ENCODE results near the gene SPEG. TPM values are rescaled to one million over a fixed set of nuclear protein-coding genes. Genes with fewer than 3 reads are reported as not detected.

SPEG gene
- total and polyA plus RNA-seq, 4 experiments from 2014 or later = 0.15 to 9.0 (median 4.5) TPM

DNA sequence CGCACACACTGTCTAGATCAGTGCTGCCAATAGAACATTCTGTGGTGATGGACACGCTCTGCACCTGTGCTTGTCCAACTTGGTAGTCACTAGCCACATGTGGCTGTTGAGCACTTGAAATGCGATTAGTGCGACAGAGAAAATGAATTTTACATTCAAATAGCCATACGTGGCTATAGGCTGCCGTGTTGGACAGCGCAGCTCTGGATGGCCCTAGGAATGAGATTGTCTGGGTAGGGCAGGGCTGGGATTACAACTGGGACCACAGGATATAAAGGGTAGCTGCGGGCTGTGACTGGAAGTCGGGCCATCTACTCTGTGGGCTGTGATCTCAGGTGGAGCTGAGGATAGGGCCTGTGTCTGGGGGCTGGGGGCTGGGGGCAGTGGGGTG lies 84.9 kb downstream of the SPEG start:
- Histone ChIP-seq H3K27me3 (ENCODE audit: insufficient read depth, low read length) (peaks cover 25% of the 10 kb centered on the region), H3K4me1 (ENCODE audit: insufficient read depth, low read length) (peaks cover 10% of the 10 kb centered on the region), H3K27ac (ENCODE audit: low read depth, low read length) (no peak overlapping the region), H3K36me3 (ENCODE audit: insufficient read depth, low read length) (no peaks in the 10 kb centered on the region), H3K9me3 (ENCODE audit: control insufficient read depth in 1 of 2, low read length in 2 of 2) (no peaks in the 10 kb centered on the region), H3K4me3 (ENCODE audit: low read length in 2 of 2) (no peak overlapping the region)
- no peaks in the 10 kb centered on the region for H3K9me3 Mint-ChIP-seq
- H3K4me1 Mint-ChIP-seq = peaks cover 10 to 19% (median 13%) of the 10 kb centered on the region in 4 donors
- intact Hi-C loops (cut with micrococcal nuclease) = no loop called here
- no peak for DNase-seq
- H3K4me3 Mint-ChIP-seq = no peak overlapping the region
- ChIA-PET POLR2A (ENCODE audit: partially characterized antibody) (no interaction called here), CTCF (ENCODE audit: partially characterized antibody) (interaction anchor here (1.2 to 4.1 kb wide), 6 partner anchors 8 to 60 kb away, joined by 4 to 23 read pairs (median 8); no protein-coding TSS in a partner anchor)
- H3K27me3 Mint-ChIP-seq = peaks cover 68 to 71% of the 10 kb centered on the region in 2 donors
- no peaks in the 10 kb centered on the region for H3K36me3 Mint-ChIP-seq
- H3K27ac Mint-ChIP-seq = no peak overlapping the region

DNA sequence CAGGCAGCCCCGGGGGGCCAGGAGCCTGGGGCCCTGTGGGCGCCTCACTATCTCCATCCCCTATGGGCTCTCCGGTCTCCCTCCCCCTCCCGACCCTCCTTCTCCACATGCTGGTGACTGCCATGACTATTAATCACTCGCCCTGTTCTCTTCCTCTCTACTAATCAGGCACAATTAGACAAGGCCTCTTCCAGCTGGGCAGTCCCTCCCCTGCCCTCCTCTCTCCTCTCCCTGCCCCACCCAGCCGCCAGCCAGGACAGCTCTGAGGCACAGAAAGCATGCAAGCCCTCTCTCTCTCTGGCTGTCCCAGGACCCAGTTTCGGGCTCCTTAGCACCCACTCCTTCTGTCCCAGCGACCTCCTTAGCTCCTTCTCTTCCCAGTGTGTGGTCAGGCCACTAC lies 85.4 kb downstream of the SPEG start:
- Mint-ChIP-seq H3K27me3 (peaks cover 68 to 74% of the 10 kb centered on the region in 2 donors), H3K9me3 (no peaks in the 10 kb centered on the region), H3K36me3 (no peaks in the 10 kb centered on the region), H3K4me3 (no peak overlapping the region), H3K4me1 (peaks cover 10 to 19% (median 13%) of the 10 kb centered on the region in 4 donors), H3K27ac (peak overlapping the region in 1 of 7 donors; percentile 41)
- H3K4me1 ChIP-seq (ENCODE audit: insufficient read depth, low read length) = peaks cover 10% of the 10 kb centered on the region
- intact Hi-C loops (cut with micrococcal nuclease) = no loop called here
- peaks cover 29% of the 10 kb centered on the region for H3K27me3 ChIP-seq (ENCODE audit: insufficient read depth, low read length)
- CTCF ChIA-PET (ENCODE audit: partially characterized antibody) = interaction anchor here (0.9 to 4.1 kb wide), 7 partner anchors 8 to 115 kb away, joined by 3 to 23 read pairs (median 4); no protein-coding TSS in a partner anchor
- H3K4me3 ChIP-seq (ENCODE audit: low read length in 2 of 2) = no peak overlapping the region
- H3K36me3 ChIP-seq (ENCODE audit: insufficient read depth, low read length) = no peaks in the 10 kb centered on the region
- no peaks in the 10 kb centered on the region for H3K9me3 ChIP-seq (ENCODE audit: control insufficient read depth in 1 of 2, low read length in 2 of 2)
- DNase-seq = no peak
- POLR2A ChIA-PET (ENCODE audit: partially characterized antibody) = no interaction called here
- no peak overlapping the region for H3K27ac ChIP-seq (ENCODE audit: low read depth, low read length)

DNA sequence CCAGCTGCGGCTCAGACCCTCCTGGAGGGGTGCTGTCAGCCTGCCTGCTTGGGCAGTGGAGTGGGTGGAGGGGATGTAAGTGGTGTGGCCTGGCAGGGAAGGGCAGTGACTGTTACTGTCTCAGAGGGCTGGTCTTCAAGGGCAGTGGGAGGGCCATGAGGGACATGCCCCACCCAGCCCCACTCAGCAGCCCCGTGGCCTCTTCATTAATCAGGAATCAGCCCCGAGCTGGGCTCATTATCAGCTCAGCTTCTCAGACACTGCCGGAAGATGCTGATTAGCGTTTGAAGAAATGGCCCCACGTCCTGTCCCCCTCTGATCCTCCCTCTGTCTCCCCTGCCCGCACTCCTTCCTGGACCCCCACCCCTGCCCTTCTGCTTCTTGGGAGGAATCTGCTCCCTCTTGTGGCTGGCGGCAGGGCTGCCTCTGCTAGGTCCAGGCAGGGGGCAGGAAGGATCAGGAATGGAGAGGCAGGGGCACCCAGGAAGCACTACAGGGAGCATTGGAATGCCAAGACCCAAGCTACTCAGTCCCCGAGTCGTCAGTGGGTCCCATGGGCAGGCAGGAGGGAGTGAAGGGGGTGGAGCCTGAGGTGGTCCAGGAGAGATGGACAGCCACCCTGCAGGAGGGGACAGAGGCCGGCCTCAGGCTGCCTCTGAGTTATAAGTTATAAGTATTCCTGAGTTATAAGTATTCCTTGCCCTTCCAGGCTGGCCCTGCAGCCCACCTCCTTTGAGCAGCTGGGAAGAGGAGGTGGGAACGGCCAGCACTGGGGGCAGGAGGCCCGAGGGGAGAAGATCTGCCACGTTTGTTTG lies 86.6 kb downstream of the SPEG start:
- intact Hi-C loops (cut with micrococcal nuclease) = no loop called here
- Histone ChIP-seq H3K4me1 (ENCODE audit: insufficient read depth, low read length) (peaks cover 10% of the 10 kb centered on the region), H3K27ac (ENCODE audit: low read depth, low read length) (no peak overlapping the region), H3K27me3 (ENCODE audit: insufficient read depth, low read length) (peaks cover 29% of the 10 kb centered on the region), H3K4me3 (ENCODE audit: low read length in 2 of 2) (no peak overlapping the region), H3K36me3 (ENCODE audit: insufficient read depth, low read length) (no peaks in the 10 kb centered on the region), H3K9me3 (ENCODE audit: control insufficient read depth in 1 of 2, low read length in 2 of 2) (no peaks in the 10 kb centered on the region)
- no peaks in the 10 kb centered on the region for H3K9me3 Mint-ChIP-seq
- peaks cover 10 to 19% (median 12%) of the 10 kb centered on the region in 4 donors for H3K4me1 Mint-ChIP-seq
- H3K27ac Mint-ChIP-seq = peak overlapping the region in 2 of 7 donors; percentile 17 to 54
- no peak for DNase-seq
- peak overlapping the region in 3 of 8 donors; percentile 2 to 73 (median 3) for H3K4me3 Mint-ChIP-seq
- H3K36me3 Mint-ChIP-seq = no peaks in the 10 kb centered on the region
- peaks cover 67 to 79% of the 10 kb centered on the region in 2 donors for H3K27me3 Mint-ChIP-seq
- ChIA-PET POLR2A (ENCODE audit: partially characterized antibody) (interaction anchor here (0.5 kb wide), 1 partner anchor 944 kb away, joined by 3 read pairs; no protein-coding TSS in a partner anchor), CTCF (ENCODE audit: partially characterized antibody) (interaction anchor here (0.7 to 4.1 kb wide), 7 partner anchors 9 to 117 kb away, joined by 3 to 23 read pairs (median 4); no protein-coding TSS in a partner anchor)

DNA sequence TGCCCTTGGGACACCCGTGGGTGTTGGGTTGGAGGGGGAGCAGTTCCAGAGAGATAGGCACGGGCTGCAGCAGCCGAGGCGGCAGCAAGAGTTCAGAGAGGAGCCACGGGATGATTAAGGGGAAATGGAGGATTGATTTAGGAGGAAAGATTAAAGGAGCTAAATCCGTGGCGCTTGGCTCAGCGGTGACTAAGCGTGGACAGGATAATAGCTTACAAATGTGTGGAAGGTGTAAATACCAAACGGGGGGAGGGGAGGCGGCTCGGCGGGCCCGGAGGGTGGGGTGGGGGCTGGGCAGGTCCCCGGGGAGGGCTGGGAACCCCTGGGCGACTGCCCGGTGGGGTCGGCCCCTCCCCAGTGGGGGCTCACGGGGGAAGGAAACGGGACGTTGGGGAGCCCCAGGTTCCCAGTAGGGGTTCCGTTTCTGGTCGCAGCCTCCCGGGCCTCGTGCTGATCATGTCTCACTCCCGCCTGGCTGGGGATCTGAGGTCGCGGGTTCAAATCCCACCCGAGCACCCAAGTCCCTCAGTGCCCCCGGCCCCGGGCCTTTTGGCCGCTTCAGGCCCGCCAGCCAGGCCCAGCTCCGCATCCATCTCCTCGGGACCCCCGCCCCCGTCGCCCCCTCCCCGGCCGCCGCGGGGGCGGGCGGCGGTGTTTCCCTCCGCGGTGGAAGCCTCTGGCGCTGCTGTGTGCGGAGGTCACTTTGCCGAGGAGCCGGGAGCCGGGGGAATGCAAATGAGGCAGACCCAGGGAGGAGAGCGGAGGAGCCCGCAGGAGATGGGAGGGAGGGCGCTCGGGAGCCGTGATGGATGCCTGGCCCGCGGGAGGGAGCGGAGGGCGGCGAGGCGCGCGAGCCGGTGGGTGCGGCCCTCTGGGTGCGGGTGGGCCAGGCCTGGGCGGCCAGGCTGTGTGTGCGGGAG lies 87.7 kb downstream of the SPEG start:
- Mint-ChIP-seq H3K27me3 (peaks cover 69 to 78% of the 10 kb centered on the region in 2 donors), H3K4me1 (peaks cover 10 to 19% (median 12%) of the 10 kb centered on the region in 4 donors), H3K9me3 (no peaks in the 10 kb centered on the region), H3K27ac (no peak overlapping the region), H3K4me3 (peak overlapping the region in 5 of 8 donors; percentile 35 to 73 (median 40)), H3K36me3 (no peaks in the 10 kb centered on the region)
- Histone ChIP-seq H3K9me3 (ENCODE audit: control insufficient read depth in 1 of 2, low read length in 2 of 2) (no peaks in the 10 kb centered on the region), H3K27me3 (ENCODE audit: insufficient read depth, low read length) (peaks cover 29% of the 10 kb centered on the region), H3K4me3 (ENCODE audit: low read length in 2 of 2) (no peak overlapping the region), H3K27ac (ENCODE audit: low read depth, low read length) (no peak overlapping the region), H3K4me1 (ENCODE audit: insufficient read depth, low read length) (peaks cover 10% of the 10 kb centered on the region), H3K36me3 (ENCODE audit: insufficient read depth, low read length) (no peaks in the 10 kb centered on the region)
- intact Hi-C loops (cut with micrococcal nuclease) = no loop called here
- POLR2A ChIA-PET (ENCODE audit: partially characterized antibody) = interaction anchor here (0.5 kb wide), 1 partner anchor 945 kb away, joined by 3 read pairs; no protein-coding TSS in a partner anchor
- no peak for DNase-seq
- CTCF ChIA-PET (ENCODE audit: partially characterized antibody) = interaction anchor here (1.8 kb wide), 1 partner anchor 27 kb away, joined by 8 read pairs; a partner anchor contains a TSS

DNA sequence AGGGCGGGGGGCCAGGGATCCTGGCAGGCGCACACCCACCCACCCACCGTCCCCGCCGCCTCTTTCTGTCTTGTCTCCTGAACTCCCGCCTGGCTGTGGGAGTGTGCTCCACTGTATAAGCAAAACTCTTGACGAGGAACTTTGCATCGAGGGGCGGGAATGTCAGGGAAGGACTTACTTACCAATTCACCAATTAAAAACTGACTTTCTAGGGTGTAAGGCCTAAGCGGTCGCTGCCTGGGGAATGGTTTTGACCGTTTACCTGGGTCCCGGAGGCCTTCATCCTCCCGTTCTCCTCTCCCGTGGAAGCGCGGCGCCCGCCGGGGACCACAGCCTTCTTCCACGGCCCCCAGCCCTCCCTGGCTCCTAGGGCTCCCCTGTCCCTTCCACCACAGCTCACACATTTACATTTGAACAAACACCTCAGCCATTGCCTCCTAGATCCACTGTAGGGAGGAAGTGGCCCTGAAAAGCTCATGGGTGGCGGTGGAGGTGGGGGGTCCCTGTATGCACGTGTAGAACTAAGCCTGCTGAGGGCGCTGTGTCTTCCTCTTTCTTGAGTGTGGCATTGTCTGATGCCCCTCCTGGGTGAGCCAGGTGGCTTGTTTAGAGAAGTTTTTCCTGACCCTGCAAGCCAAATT lies 88.5 kb downstream of the SPEG start:
- peak overlapping the region in 3 of 8 donors; percentile 9 to 72 (median 62) for H3K4me3 Mint-ChIP-seq
- DNase-seq = no peak
- H3K27ac Mint-ChIP-seq = no peak overlapping the region
- H3K27ac ChIP-seq (ENCODE audit: low read depth, low read length) = no peak overlapping the region
- intact Hi-C loops (cut with micrococcal nuclease) = no loop called here
- no peaks in the 10 kb centered on the region for H3K9me3 ChIP-seq (ENCODE audit: control insufficient read depth in 1 of 2, low read length in 2 of 2)
- H3K4me1 Mint-ChIP-seq = peaks cover 10 to 19% (median 12%) of the 10 kb centered on the region in 4 donors
- H3K27me3 Mint-ChIP-seq = peaks cover 69 to 77% of the 10 kb centered on the region in 2 donors
- H3K4me3 ChIP-seq (ENCODE audit: low read length in 2 of 2) = no peak overlapping the region
- H3K36me3 Mint-ChIP-seq = no peaks in the 10 kb centered on the region
- H3K9me3 Mint-ChIP-seq = no peaks in the 10 kb centered on the region
- peaks cover 10% of the 10 kb centered on the region for H3K4me1 ChIP-seq (ENCODE audit: insufficient read depth, low read length)
- ChIA-PET POLR2A (ENCODE audit: partially characterized antibody) (no interaction called here), CTCF (ENCODE audit: partially characterized antibody) (interaction anchor here (0.5 to 1.8 kb wide), 5 partner anchors 13 to 548 kb away, joined by 3 to 8 read pairs (median 3); a partner anchor contains a TSS)
- H3K36me3 ChIP-seq (ENCODE audit: insufficient read depth, low read length) = no peaks in the 10 kb centered on the region
- H3K27me3 ChIP-seq (ENCODE audit: insufficient read depth, low read length) = peaks cover 34% of the 10 kb centered on the region

DNA sequence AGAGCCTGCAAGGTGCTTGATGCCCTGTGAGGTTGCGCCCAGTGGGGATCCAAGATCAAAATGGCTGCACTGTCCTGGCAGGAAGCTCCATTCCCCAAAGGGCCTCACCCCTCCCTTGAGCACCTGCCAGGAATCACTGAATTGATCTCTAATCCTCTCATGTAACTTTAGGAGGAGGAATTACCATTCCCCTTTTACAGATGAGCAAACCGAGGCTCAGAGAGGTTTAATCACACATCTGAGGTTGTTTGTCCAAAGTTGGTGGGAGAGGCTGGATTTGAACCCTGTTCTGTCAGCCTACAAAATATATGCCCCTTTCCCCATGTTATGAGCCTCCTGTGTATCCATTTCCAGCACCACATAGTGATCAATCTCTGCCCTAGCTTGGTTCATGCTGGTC lies 90.2 kb downstream of the SPEG start:
- no peaks in the 10 kb centered on the region for H3K9me3 ChIP-seq (ENCODE audit: control insufficient read depth in 1 of 2, low read length in 2 of 2)
- H3K9me3 Mint-ChIP-seq = no peaks in the 10 kb centered on the region
- CTCF ChIA-PET (ENCODE audit: partially characterized antibody) = interaction anchor here (0.8 to 1.8 kb wide), 3 partner anchors 17 to 30 kb away, joined by 3 to 8 read pairs (median 4); a partner anchor contains a TSS
- H3K27ac Mint-ChIP-seq = no peak overlapping the region
- peaks cover 10% of the 10 kb centered on the region for H3K4me1 ChIP-seq (ENCODE audit: insufficient read depth, low read length)
- no peaks in the 10 kb centered on the region for H3K36me3 ChIP-seq (ENCODE audit: insufficient read depth, low read length)
- peaks cover 8 to 19% (median 12%) of the 10 kb centered on the region in 4 donors for H3K4me1 Mint-ChIP-seq
- no peak overlapping the region for H3K4me3 ChIP-seq (ENCODE audit: low read length in 2 of 2)
- POLR2A ChIA-PET (ENCODE audit: partially characterized antibody) = no interaction called here
- no peak overlapping the region for H3K4me3 Mint-ChIP-seq
- H3K27me3 ChIP-seq (ENCODE audit: insufficient read depth, low read length) = peaks cover 44% of the 10 kb centered on the region
- H3K27me3 Mint-ChIP-seq = peaks cover 66 to 79% of the 10 kb centered on the region in 2 donors
- H3K36me3 Mint-ChIP-seq = no peaks in the 10 kb centered on the region
- H3K27ac ChIP-seq (ENCODE audit: low read depth, low read length) = no peak overlapping the region
- intact Hi-C loops (cut with micrococcal nuclease) = no loop called here
- no peak for DNase-seq
